GM12891 (cell line): Measurements from ENCODE around the gene PAK5.

Experiments
- DNase-seq: peaks from one replicate; pipeline ENCODE4 v3.0.0; 2011; ENCODE audit warnings: low spot score; ENCODE audit not compliant: insufficient read length
- FAIRE-seq: peaks from 2 replicates; lab custom pipeline; 2011; peaks lifted over from hg19 to GRCh38; lab: Jason Lieb, UNC
- PAX5 ChIP-seq: IDR thresholded peaks from 2 replicates; pipeline ENCODE4 v1.6.1; 2011; ENCODE audit warnings: low read length, moderate library complexity, mild to moderate bottlenecking; ENCODE audit not compliant: insufficient read depth, severe bottlenecking
- POLR2A ChIP-seq: IDR thresholded peaks from 2 replicates; pipeline ENCODE4 v1.6.1; 2011; ENCODE audit warnings: low read depth, low read length, control low read depth
- POLR2AphosphoS5 ChIP-seq: IDR thresholded peaks from 2 replicates; pipeline ENCODE4 v1.6.1; 2011; ENCODE audit warnings: low read depth, low read length, control low read depth
- POU2F2 ChIP-seq: IDR thresholded peaks from 2 replicates; pipeline ENCODE4 v1.6.1; 2011; ENCODE audit warnings: low read depth, mild to moderate bottlenecking, control low read depth, low read length, moderate library complexity
- SPI1 ChIP-seq: IDR thresholded peaks from 2 replicates; pipeline ENCODE4 v1.6.1; 2011; ENCODE audit warnings: low read depth, low read length, control low read depth
- TAF1 ChIP-seq: IDR thresholded peaks from 2 replicates; pipeline ENCODE4 v1.6.1; 2011; ENCODE audit warnings: low read depth, low read length, control low read depth

PAK5 gene

DNA sequence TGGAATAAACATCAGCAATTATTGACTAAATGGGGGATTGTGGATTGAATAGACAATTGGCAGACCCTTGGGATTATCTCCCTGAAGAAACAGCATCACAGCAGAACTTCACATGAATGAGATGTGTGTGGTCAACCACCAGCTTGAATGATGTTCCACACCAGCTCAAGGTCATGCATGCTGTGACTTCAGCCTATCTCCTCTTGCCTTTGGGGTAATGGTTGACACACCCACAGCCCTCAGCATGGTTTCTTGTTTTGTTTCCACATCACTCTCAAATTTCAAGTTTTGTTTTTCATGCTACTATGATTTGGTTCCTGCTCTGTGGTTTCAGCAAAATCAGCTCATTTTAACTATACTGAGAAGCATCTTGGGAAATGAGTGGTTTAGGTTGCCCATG is 94.3 kb downstream of the PAK5 start:
- no peak for DNase-seq
- FAIRE-seq: no peak
- TF ChIP-seq PAX5: no peak
- TF ChIP-seq SPI1: no peak
- no peak for TF ChIP-seq POU2F2
- TF ChIP-seq POLR2A: no peak
- no peak for TF ChIP-seq TAF1

DNA sequence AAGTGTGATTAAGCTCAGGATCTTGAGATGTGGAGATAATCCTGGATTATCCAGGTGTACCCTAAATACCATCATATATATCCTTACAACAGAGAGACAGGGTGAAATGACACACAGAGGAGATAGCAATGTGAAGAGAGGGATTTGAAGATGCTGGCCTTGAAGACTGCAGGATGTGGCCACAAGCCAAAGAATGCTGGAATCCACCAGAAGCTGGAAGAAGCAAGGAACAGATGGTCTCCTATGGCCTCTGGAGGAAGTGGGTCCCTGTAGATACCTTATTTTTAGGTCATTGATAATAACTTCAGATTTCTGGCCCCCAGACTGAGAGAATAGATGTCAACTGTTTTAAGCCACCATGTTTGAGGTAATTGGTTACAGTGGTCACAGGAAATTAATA is 95.0 kb downstream of the PAK5 start:
- TF ChIP-seq POLR2A (no peak), POU2F2 (no peak), PAX5 (no peak), SPI1 (no peak), POLR2AphosphoS5 (no peak), TAF1 (no peak)
- FAIRE-seq: no peak
- DNase-seq: no peak

DNA sequence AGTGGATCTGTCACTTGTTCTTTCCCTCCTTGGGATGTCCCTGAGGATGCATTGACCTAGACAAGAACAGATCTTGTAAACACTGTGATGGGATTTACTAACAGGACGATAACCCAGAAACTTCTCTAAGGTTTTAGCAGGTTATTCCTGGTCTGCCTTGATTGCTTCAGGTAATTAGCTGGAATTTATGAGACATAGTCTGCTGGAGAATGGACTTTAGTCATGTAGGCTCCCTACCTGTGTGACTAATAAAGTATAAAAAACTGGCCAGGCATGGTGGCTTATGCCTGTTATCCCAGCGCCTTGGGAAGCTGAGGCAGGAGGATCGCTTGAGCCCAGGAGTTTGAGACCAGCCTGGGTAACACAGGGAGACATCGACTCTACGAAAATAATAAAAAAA is 96.1 kb downstream of the PAK5 start:
- DNase-seq: no peak
- FAIRE-seq: no peak
- TF ChIP-seq POLR2A: no peak
- no peak for TF ChIP-seq PAX5
- TF ChIP-seq TAF1: no peak
- no peak for TF ChIP-seq POU2F2
- TF ChIP-seq SPI1: no peak
- no peak for TF ChIP-seq POLR2AphosphoS5

DNA sequence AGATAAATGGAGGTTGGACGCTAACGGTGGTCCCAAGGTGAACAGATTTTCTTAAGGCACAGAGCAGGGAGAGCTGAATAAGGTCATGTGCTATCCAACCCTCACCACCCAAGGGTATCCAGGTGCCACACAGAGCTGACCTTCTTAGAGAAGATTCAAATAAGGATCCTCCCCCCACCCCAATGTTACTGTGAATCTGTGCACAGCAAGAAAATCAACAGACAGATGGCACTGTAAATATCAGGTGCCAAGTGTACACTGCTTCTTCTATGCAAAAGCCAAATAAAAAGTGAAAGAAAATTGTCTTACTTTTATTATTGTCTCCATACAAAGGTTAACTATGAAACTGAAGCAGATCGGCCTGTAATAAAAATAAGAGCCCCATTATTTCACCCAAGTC is 96.9 kb downstream of the PAK5 start:
- DNase-seq (no peak), FAIRE-seq (no peak)
- TF ChIP-seq POLR2AphosphoS5: no peak
- no peak for TF ChIP-seq PAX5

DNA sequence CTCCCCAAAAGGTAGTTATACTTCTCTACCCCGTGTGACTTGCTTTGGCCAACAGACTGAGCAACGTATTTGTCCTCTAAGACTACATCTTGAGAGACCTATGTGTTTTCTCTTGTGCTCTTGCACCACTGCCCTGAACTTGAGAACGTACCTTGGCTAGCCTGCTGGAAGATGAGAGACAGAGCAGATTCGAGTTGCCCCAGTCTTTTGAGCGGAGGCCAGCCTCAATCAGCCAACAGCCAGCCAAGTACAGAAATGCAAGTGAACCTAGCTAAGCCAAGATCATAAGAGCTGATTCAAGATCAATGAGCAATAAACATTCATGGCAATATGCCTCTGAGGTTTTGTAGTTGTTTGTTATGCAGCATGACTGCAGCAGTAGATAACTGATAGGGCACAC is 98.4 kb downstream of the PAK5 start:
- TF ChIP-seq POU2F2: no peak
- TF ChIP-seq SPI1: no peak
- TF ChIP-seq POLR2A: no peak
- no peak for TF ChIP-seq TAF1
- TF ChIP-seq POLR2AphosphoS5: no peak
- TF ChIP-seq PAX5: no peak
- DNase-seq: no peak
- FAIRE-seq: no peak

DNA sequence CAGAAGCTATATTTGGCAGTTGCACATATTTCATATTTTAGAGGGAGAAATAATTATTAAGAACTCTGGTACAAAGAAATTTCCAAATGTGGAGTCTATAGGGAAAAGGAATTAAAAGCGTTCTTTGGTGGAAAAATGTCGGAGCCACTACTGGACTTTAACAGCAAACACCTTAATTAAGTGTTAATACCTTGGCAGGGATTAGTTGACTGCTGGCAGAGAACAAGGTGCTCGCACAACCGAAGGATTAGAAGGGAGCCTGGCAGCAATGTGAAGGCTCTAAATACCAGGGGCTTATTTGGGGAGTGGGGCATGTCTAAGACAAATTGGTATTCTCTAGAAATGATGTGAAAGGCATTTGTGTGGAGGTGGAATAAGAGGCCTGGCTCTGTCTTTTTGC is 98.9 kb downstream of the PAK5 start:
- TF ChIP-seq PAX5: no peak
- no peak for TF ChIP-seq POU2F2
- TF ChIP-seq TAF1: no peak
- TF ChIP-seq POLR2AphosphoS5: no peak
- no peak for TF ChIP-seq POLR2A
- TF ChIP-seq SPI1: no peak
- FAIRE-seq: no peak
- no peak for DNase-seq

DNA sequence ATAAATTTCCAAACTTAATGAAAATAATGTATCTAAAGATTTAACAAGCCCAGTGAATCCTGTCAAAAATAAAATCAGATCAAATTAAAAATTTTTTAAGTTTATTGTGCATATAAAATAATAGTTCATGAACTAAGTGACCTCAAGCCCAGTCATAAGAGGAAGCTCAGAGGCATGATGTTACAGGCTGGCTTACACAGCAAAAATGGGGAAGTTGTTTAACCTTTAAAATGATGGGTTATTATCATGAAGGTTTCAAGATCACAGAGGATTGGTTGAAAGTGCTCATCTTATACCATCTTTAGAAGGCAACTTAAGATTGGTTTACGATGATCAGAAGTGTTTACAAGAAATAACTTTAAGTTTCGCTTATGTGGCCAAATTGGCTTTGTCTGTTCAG is 102.5 kb downstream of the PAK5 start:
- FAIRE-seq (no peak), DNase-seq (no peak)
- TF ChIP-seq PAX5: no peak
- TF ChIP-seq POU2F2: no peak
- no peak for TF ChIP-seq POLR2A

DNA sequence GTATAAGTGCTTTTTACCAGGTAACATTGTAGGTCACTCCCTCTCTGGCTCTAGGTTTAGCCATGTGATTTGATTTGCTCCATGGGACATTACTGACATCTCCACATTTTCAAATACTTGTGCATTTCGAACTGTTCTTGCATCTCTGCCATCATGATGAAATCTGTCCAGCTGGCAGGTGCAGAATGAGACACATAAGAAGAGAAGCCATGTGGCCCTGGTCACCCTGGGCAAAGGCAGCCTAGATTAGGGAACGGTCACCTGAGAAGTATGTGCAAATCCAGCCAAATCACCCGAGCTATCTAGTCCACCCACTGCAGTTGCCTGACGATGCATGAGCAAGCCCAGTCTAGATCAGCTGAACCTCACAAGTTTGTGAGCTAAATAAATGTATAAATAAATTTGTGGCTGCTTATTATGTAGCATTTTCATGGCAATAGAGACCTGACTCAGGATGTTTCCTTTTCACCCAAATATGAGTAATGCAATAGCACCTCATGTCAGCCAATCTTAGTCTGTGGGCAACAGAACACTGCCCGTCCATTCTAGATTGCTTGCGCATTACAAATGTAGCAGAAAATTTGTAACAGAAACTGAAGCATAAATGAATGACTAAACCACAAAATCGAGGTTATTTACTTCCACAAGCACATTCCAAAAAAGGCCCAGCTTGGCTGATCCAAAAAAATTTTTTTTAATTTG is 115.2 kb downstream of the PAK5 start:
- no peak for FAIRE-seq
- DNase-seq: no peak
- no peak for TF ChIP-seq PAX5
- no peak for TF ChIP-seq TAF1
- TF ChIP-seq POLR2A: no peak
- TF ChIP-seq POU2F2: no peak
- no peak for TF ChIP-seq POLR2AphosphoS5
- no peak for TF ChIP-seq SPI1

DNA sequence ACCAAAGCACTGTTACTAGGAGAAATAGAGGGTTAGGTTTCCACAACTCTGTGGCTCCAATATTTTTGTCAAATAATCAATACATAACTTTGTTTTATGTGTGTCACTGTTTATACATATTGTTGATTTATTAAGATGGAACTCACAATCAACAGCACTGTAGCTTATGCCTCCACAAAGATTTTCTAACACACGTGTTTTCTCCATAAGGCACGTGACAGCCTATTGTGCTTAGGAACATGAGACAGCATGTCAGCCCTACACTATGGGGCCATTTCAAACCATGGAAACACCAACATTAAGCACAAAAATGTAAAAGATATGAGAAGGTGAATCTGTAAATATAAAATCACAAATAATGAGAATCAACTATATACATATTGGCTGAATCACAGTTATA is 127.0 kb downstream of the PAK5 start:
- no peak for FAIRE-seq
- DNase-seq: no peak
- TF ChIP-seq TAF1 (no peak), SPI1 (no peak), POLR2AphosphoS5 (no peak), PAX5 (no peak), POU2F2 (no peak), POLR2A (no peak)

DNA sequence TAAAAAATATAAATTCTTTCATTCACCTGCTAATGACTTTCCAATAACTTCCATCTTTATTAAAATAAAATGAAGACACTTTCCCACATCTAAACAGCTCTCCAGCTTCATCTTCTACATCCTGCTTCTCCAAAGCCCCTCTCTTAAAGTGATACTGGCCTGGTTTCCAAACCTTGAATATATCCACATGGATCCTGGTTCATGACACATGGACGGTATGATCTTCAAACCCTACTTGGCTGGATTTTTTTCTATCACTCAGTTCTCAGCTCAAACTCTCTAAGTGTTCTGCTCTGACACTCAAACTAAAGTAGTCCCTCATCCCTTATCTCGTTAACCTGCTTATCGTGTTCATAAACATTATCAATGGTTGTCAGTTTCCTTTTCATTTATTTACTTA is 128.2 kb downstream of the PAK5 start:
- DNase-seq (no peak), FAIRE-seq (no peak)
- TF ChIP-seq SPI1: no peak
- TF ChIP-seq POLR2A: no peak
- no peak for TF ChIP-seq POLR2AphosphoS5
- no peak for TF ChIP-seq POU2F2
- TF ChIP-seq PAX5: no peak
- no peak for TF ChIP-seq TAF1
